Ishikawa (cell line): ENCODE data around the gene NCOA1.

Experiments
- CEBPB ChIP-seq: IDR thresholded peaks from 2 replicates; pipeline ENCODE4 v1.6.1; 2012
- EP300 ChIP-seq: IDR thresholded peaks from 2 replicates; pipeline ENCODE4 v1.6.1; 2012; ENCODE audit warnings: borderline replicate concordance
- RAD21 ChIP-seq: IDR thresholded peaks from 2 replicates; pipeline ENCODE4 v1.6.1; 2012; ENCODE audit warnings: low read depth
- TEAD4 ChIP-seq: IDR thresholded peaks from 2 replicates; pipeline ENCODE4 v1.6.1; 2012
- TF ChIP-seq, protein P1 (sequence below): IDR thresholded peaks from 2 replicates; pipeline ENCODE4 v1.6.1; 2012; ENCODE audit warnings: low read depth, mild to moderate bottlenecking
- TF ChIP-seq, protein P2 (sequence below): IDR thresholded peaks from 2 replicates; pipeline ENCODE4 v1.6.1; 2012

DNA sequence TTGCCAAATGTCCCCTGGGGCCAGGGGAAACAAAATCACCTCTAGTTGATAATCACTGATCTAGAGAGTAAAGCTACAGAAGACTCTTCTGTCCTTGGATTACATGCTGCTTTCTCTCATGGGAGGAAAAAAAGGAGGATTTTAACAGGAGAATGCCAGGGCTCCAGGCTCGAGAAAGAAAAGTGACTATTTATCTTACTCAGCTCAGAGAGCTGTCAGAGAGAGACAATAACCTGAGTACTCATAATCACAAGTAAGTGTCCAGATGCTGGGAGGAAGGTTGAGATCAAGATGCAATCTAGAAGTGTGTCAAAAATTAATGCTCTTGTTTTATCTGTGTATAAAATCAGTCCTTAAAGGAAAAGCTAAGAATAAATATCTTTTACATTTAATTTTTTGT, 168.8 kb downstream of the NCOA1 start:
- TF ChIP-seq, protein P1, sequence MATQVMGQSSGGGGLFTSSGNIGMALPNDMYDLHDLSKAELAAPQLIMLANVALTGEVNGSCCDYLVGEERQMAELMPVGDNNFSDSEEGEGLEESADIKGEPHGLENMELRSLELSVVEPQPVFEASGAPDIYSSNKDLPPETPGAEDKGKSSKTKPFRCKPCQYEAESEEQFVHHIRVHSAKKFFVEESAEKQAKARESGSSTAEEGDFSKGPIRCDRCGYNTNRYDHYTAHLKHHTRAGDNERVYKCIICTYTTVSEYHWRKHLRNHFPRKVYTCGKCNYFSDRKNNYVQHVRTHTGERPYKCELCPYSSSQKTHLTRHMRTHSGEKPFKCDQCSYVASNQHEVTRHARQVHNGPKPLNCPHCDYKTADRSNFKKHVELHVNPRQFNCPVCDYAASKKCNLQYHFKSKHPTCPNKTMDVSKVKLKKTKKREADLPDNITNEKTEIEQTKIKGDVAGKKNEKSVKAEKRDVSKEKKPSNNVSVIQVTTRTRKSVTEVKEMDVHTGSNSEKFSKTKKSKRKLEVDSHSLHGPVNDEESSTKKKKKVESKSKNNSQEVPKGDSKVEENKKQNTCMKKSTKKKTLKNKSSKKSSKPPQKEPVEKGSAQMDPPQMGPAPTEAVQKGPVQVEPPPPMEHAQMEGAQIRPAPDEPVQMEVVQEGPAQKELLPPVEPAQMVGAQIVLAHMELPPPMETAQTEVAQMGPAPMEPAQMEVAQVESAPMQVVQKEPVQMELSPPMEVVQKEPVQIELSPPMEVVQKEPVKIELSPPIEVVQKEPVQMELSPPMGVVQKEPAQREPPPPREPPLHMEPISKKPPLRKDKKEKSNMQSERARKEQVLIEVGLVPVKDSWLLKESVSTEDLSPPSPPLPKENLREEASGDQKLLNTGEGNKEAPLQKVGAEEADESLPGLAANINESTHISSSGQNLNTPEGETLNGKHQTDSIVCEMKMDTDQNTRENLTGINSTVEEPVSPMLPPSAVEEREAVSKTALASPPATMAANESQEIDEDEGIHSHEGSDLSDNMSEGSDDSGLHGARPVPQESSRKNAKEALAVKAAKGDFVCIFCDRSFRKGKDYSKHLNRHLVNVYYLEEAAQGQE: no peak
- TF ChIP-seq EP300 (no peak), RAD21 (no peak), CEBPB (no peak), TEAD4 (no peak)
- TF ChIP-seq, protein P2, sequence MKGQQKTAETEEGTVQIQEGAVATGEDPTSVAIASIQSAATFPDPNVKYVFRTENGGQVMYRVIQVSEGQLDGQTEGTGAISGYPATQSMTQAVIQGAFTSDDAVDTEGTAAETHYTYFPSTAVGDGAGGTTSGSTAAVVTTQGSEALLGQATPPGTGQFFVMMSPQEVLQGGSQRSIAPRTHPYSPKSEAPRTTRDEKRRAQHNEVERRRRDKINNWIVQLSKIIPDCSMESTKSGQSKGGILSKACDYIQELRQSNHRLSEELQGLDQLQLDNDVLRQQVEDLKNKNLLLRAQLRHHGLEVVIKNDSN: no peak
